Stomach (tissue), 9 donors: ENCODE data around the gene TMEM250. TPM values are rescaled to one million over a fixed set of nuclear protein-coding genes. Genes with fewer than 3 reads are reported as not detected.

Source experiments
- DNase-seq, 2 donors: peaks; one replicate each; pipeline versions ENCODE4 v3.0.0 to v3.0.0-alpha.2; 2013 to 2019
- H3K27ac ChIP-seq, 5 donors: fragments of 200-600 bp in 4 of 5; sonication (generic) in 4 of 5; one replicate each; pipeline ENCODE4 v1.5.1; 2013 to 2019; ENCODE audit warnings: mild to moderate bottlenecking in 1 of 5, moderate library complexity in 1 of 5
- H3K27me3 ChIP-seq, 3 donors: fragments of 200-600 bp; sonication (generic); one replicate each; pipeline ENCODE4 v1.5.1; 2017 to 2019; ENCODE audit warnings: mixed run types in 1 of 3
- H3K36me3 ChIP-seq, 4 donors: fragments of 200-600 bp; sonication (generic); 1 replicate in 3 of 4; 2 replicates in 1 of 4; pipeline ENCODE4 v1.5.1; 2016 to 2019
- H3K4me1 ChIP-seq, 4 donors: fragments of 200-600 bp; sonication (generic); one replicate each; pipeline ENCODE4 v1.5.1; 2016 to 2019
- H3K4me3 ChIP-seq, 4 donors: fragments of 200-600 bp; sonication (generic) in 3 of 4; one replicate each; pipeline ENCODE4 v1.5.1; 2016 to 2019; ENCODE audit warnings: mild to moderate bottlenecking in 1 of 4
- H3K9me3 ChIP-seq, 4 donors: fragments of 200-600 bp; sonication (generic); one replicate each; pipeline ENCODE4 v1.5.1; 2016 to 2019
- EP300 ChIP-seq: sonication (generic); formaldehyde crosslinking; IDR thresholded peaks from one replicate; pipeline ENCODE4 v1.6.1; 2017; ENCODE audit warnings: antibody characterized with exemption
- POLR2A ChIP-seq, 4 donors: fragments of 450-650 bp; IDR thresholded peaks; one replicate each; pipeline ENCODE4 v1.6.1; 2016; ENCODE audit warnings: antibody characterized with exemption in 4 of 4, control low read depth in 2 of 4, mild to moderate bottlenecking in 1 of 4, moderate library complexity in 1 of 4
- POLR2AphosphoS5 ChIP-seq, 3 donors: sonication (generic); formaldehyde crosslinking; IDR thresholded peaks; one replicate each; pipeline ENCODE4 v1.6.1; 2016; ENCODE audit warnings: antibody characterized with exemption in 3 of 3
- WGBS, 5 donors: extraction: QIAGEN DNeasy Blood & Tissue Kit in 3 of 5; methylation state at CpG; one replicate each; pipeline versions ENCODE4 v1.1.5 to v1.1.7; 2013 to 2018; 5-methylcytosine and 5-hydroxymethylcytosine counted together
- intact Hi-C: fragments of 100-400 bp; cut with DNase I; formaldehyde crosslinking; loops from one replicate; pipeline ENCODE4 v1.15.1; 2023; ENCODE audit warnings: low total_unique reads
- polyA plus RNA-seq, 3 donors: library from polyadenylated mRNA; stranded (reverse); fragments of 200-250 nt; gene quantifications; one replicate each; pipeline ENCODE4 v1.2.3, GENCODE V29; 2013
- total RNA-seq, 5 donors: library from RNA; depleted of rRNA; stranded (reverse); fragments of >200 nt; gene quantifications; one replicate each; pipeline versions ENCODE4 v1.1.0 to v1.2.3, GENCODE V29; 2014 to 2016
- TF ChIP-seq, protein P1 (sequence below), 7 experiments: fragments of 450-650 bp in 4 of 7; fragments of 200-600 bp in 3 of 7; sonication (generic) in 3 of 7; IDR thresholded peaks; one replicate each; pipeline ENCODE4 v1.5.1; 2016 to 2019; ENCODE audit warnings: antibody characterized with exemption in 7 of 7, control low read depth in 2 of 7, mild to moderate bottlenecking in 1 of 7
- donor health status: healthy with polysubstance abuse.
- donor health status: Bipolar disorder and iron deficiency.
- donor health status: healthy.

TMEM250 gene
- total and polyA plus RNA-seq, 8 donors = 15.6 to 105 (median 22.6) TPM

DNA sequence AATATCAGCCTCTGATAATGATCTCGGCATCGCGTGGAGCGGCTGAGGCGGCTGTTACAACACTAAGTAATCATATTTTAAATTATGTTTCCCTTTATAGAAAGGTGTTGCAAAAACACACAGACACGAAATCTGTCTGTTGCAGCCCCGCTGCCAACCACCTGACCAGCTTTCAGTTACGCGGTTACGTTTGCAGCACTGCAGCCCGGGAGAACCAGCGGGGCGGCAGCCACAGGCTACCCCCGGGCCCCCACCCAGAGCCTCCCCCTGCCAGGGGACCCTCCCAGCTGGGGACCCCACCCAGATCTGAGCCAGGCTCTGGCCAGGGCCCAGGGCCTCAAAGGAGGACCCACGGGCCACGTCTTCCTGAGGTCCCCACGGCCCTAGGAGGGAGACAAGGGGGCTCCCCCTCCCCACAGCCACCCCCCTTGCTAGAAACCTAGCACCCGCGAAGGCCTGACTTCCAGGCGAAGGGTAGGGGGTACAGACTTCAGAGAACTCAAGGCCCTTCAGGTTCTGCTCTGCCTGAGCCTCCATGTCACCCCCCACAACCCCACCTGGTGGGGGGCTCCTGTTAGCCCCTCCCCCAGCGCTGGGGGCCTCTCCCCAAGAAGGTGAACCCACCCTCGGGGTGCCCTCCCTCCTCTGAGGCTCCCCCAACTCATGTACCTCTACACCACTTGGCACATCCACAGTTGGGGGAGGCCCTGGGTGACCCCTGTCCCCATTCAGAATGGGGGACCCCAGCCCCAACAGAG is 29.6 kb downstream of the TMEM250 start:
- 34 to 52% (median 40%) methylated on average over 16 to 22 of the region's 22 CpGs for WGBS, 5 donors
- H3K4me1 ChIP-seq = peaks cover 84 to 99% (median 91%) of the 10 kb centered on the region in 4 donors
- no peaks in the 10 kb centered on the region for H3K9me3 ChIP-seq
- no peak for TF ChIP-seq EP300
- no peak for TF ChIP-seq POLR2A (IDR thresholded peaks at IDR 0.05)
- no peak for TF ChIP-seq POLR2AphosphoS5 (IDR thresholded peaks at IDR 0.05)
- TF ChIP-seq, protein P1, sequence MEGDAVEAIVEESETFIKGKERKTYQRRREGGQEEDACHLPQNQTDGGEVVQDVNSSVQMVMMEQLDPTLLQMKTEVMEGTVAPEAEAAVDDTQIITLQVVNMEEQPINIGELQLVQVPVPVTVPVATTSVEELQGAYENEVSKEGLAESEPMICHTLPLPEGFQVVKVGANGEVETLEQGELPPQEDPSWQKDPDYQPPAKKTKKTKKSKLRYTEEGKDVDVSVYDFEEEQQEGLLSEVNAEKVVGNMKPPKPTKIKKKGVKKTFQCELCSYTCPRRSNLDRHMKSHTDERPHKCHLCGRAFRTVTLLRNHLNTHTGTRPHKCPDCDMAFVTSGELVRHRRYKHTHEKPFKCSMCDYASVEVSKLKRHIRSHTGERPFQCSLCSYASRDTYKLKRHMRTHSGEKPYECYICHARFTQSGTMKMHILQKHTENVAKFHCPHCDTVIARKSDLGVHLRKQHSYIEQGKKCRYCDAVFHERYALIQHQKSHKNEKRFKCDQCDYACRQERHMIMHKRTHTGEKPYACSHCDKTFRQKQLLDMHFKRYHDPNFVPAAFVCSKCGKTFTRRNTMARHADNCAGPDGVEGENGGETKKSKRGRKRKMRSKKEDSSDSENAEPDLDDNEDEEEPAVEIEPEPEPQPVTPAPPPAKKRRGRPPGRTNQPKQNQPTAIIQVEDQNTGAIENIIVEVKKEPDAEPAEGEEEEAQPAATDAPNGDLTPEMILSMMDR (IDR thresholded peaks at IDR 0.05) = no peak
- peak overlapping the region in 4 of 5 donors; percentile 28 to 96 (median 94) for H3K27ac ChIP-seq
- H3K27me3 ChIP-seq = no peaks in the 10 kb centered on the region
- peak in 1 of 2 donors; percentile 30 for DNase-seq
- intact Hi-C loops = no loop called here
- H3K4me3 ChIP-seq = peak overlapping the region in 3 of 4 donors; percentile 17 to 22 (median 20)
- H3K36me3 ChIP-seq = peaks cover 0 to 7% (median 2%) of the 10 kb centered on the region in 4 donors

DNA sequence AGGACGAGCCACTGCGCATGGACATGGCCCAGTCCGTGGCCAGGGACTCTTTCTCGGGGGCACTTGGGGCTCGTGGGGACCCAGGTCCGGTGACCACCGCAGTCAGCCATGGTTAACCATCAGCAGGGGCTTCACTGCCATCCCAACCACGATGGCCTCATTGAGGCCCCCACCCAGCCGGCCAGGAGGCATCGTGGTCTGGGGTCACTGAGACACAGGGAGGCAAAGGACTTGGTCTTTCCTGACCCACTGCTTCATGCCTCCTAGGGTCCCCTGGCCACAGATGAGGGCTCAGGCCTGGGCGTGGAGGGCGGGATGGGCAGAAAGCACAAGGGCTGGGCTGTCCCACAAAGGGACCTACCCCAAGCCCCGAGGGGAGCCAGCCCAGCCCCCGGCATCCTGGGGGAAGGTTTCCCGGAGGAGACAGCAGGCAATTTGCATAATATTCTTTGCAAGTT is 30.2 kb downstream of the TMEM250 start:
- Histone ChIP-seq H3K4me3 (peak overlapping the region in 2 of 4 donors; percentile 20 to 22), H3K27me3 (no peaks in the 10 kb centered on the region), H3K9me3 (no peaks in the 10 kb centered on the region), H3K27ac (peak overlapping the region in 3 of 5 donors; percentile 27 to 96 (median 95)), H3K4me1 (peaks cover 78 to 99% (median 88%) of the 10 kb centered on the region in 4 donors), H3K36me3 (peaks cover 0 to 12% (median 5%) of the 10 kb centered on the region in 4 donors)
- no peak for DNase-seq
- TF ChIP-seq POLR2A (IDR thresholded peaks at IDR 0.05) (no peak), EP300 (no peak), POLR2AphosphoS5 (IDR thresholded peaks at IDR 0.05) (no peak)
- TF ChIP-seq, protein P1 (IDR thresholded peaks at IDR 0.05) = no peak
- whole genome bisulfite sequencing, 5 donors = 64 to 74% (median 73%) methylated on average over 9 to 15 of the region's 15 CpGs
- intact Hi-C loops = no loop called here

DNA sequence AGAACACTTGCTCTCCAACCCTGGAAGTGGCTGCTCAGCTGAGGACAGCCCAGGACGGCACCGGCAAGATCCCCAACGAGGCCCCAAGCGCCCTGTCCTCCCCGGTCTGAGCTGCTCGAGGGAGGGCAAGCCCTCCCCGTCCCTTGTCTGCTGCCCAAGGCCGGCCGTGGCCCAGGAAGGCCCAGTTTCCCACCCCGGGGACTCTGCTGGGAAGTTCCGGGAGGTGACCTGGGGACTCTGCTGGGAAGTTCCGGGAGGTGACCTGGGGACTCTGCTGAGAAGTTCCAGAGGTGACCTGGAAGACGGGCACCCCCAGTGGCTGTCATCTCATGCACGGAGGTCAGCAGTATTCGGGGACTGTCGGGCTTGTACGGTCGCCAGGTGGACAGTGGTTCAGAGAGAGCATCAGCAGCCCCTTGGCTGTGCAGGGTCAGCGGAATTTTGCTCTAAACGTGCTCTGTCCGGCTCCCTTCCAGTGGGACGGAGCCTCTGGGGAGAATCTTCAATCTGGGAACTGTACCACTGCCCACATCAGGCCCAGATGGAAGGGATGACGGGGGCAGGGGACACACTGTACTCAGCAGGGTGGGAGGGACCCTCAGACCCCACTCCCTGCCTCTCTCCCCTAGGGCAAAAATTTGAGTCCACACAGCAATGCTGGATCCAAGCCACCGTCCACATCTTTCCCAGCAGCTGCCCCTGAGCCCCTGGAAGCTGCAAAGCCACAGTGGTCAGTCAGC is 30.8 kb downstream of the TMEM250 start:
- H3K9me3 ChIP-seq = no peaks in the 10 kb centered on the region
- 69 to 82% (median 80%) methylated on average over 23 to 24 of the region's 24 CpGs for WGBS, 5 donors
- intact Hi-C loops = no loop called here
- H3K27ac ChIP-seq = peak overlapping the region in 4 of 5 donors; percentile 27 to 96 (median 67)
- DNase-seq = peak in 1 of 2 donors; percentile 3
- no peak for TF ChIP-seq POLR2A (IDR thresholded peaks at IDR 0.05)
- TF ChIP-seq, protein P1 (IDR thresholded peaks at IDR 0.05) = no peak
- no peak for TF ChIP-seq POLR2AphosphoS5 (IDR thresholded peaks at IDR 0.05)
- no peak for TF ChIP-seq EP300
- peaks cover 75 to 99% (median 88%) of the 10 kb centered on the region in 4 donors for H3K4me1 ChIP-seq
- peaks cover 0 to 17% (median 8%) of the 10 kb centered on the region in 4 donors for H3K36me3 ChIP-seq
- no peaks in the 10 kb centered on the region for H3K27me3 ChIP-seq
- H3K4me3 ChIP-seq = no peak overlapping the region
